ENCODE data around the gene TUBGCP5. TPM values are rescaled to one million over a fixed set of nuclear protein-coding genes. Genes with fewer than 3 reads are reported as not detected.
A peak's percentile ranks its signal among the peaks of the same experiment; 100 is the strongest.

The TUBGCP5 gene
- total and polyA plus RNA-seq, 10 donors: 4.6 to 27.5 (median 18.5) TPM

GRCh38 chr15:22961762-22962161, 77.6 kb downstream of the TUBGCP5 start:
- Histone ChIP-seq H3K9me3 (no peaks in the 10 kb centered on the region), H3K36me3 (peaks cover 0 to 6% (median 0%) of the 10 kb centered on the region in 6 donors), H3K4me3 (no peak overlapping the region), H3K27ac (peak overlapping the region; percentile 13 to 78 (median 59)), H3K4me1 (peaks cover 26 to 77% (median 61%) of the 10 kb centered on the region in 6 donors), H3K27me3 (replicated peaks in 1 of 7) (no peaks in the 10 kb centered on the region)
- TF ChIP-seq POLR2AphosphoS5 (IDR thresholded peaks at IDR 0.05): no peak
- WGBS, 5 donors: 3 to 20% (median 12%) methylated on average over 1 of the region's 1 CpG
- peak; percentile 6 for DNase-seq
- intact Hi-C loops (cut with DNase I; ENCODE audit: low total_unique reads): no loop called here

GRCh38 chr15:22960556-22960955, 78.8 kb downstream of the TUBGCP5 start:
- no peaks in the 10 kb centered on the region for H3K36me3 ChIP-seq
- intact Hi-C loops (cut with DNase I; ENCODE audit: low total_unique reads): no loop called here
- peak; percentile 51 for DNase-seq
- WGBS, 5 donors: 79 to 94% (median 90%) methylated on average over 8 of the region's 8 CpGs
- no peaks in the 10 kb centered on the region for H3K9me3 ChIP-seq
- H3K4me3 ChIP-seq: no peak overlapping the region
- TF ChIP-seq POLR2A (IDR thresholded peaks at IDR 0.05) (no peak), POLR2AphosphoS5 (IDR thresholded peaks at IDR 0.05) (no peak), CTCF (IDR thresholded peaks at IDR 0.05 in 8 of 11, conservative IDR thresholded peaks at IDR 0.05 in 3 of 11) (no peak)
- H3K4me1 ChIP-seq: peaks cover 32 to 89% (median 73%) of the 10 kb centered on the region in 6 donors
- H3K27me3 ChIP-seq (replicated peaks in 1 of 7): no peaks in the 10 kb centered on the region
- H3K27ac ChIP-seq: peak overlapping the region in 6 of 8 donors; percentile 40 to 78 (median 68)

- H3K4me1 ChIP-seq: peaks cover 36 to 93% (median 78%) of the 10 kb centered on the region in 6 donors
- peak; percentile 57 for DNase-seq
- H3K36me3 ChIP-seq: no peaks in the 10 kb centered on the region
- TF ChIP-seq POLR2A (IDR thresholded peaks at IDR 0.05) (no peak), CTCF (IDR thresholded peaks at IDR 0.05 in 8 of 11, conservative IDR thresholded peaks at IDR 0.05 in 3 of 11) (no peak), POLR2AphosphoS5 (IDR thresholded peaks at IDR 0.05) (no peak)
- no peaks in the 10 kb centered on the region for H3K9me3 ChIP-seq
- WGBS, 5 donors: 80 to 91% (median 89%) methylated on average over 8 to 11 of the region's 11 CpGs
- intact Hi-C loops (cut with DNase I; ENCODE audit: low total_unique reads): no loop called here
- H3K4me3 ChIP-seq: no peak overlapping the region
- peak overlapping the region in 6 of 8 donors; percentile 27 to 73 (median 48) for H3K27ac ChIP-seq
- H3K27me3 ChIP-seq (replicated peaks in 1 of 7): no peaks in the 10 kb centered on the region
Measured at GRCh38 chr15:22960126-22960525, 79.2 kb downstream of the TUBGCP5 start.

GRCh38 chr15:22959321-22960101, 79.9 kb downstream of the TUBGCP5 start:
- Histone ChIP-seq H3K36me3 (no peaks in the 10 kb centered on the region), H3K4me1 (peaks cover 39 to 96% (median 81%) of the 10 kb centered on the region in 6 donors), H3K9me3 (no peaks in the 10 kb centered on the region), H3K27me3 (replicated peaks in 1 of 7) (no peaks in the 10 kb centered on the region), H3K4me3 (no peak overlapping the region), H3K27ac (peak overlapping the region in 7 of 8 donors; percentile 20 to 73 (median 40))
- TF ChIP-seq POLR2A (IDR thresholded peaks at IDR 0.05) (no peak), CTCF (IDR thresholded peaks at IDR 0.05 in 8 of 11, conservative IDR thresholded peaks at IDR 0.05 in 3 of 11) (no peak), POLR2AphosphoS5 (IDR thresholded peaks at IDR 0.05) (no peak)
- intact Hi-C loops (cut with DNase I; ENCODE audit: low total_unique reads): no loop called here
- peak; percentile 69 for DNase-seq
- WGBS, 5 donors: 67 to 90% (median 81%) methylated on average over 23 to 33 of the region's 33 CpGs

Measured in spleen (tissue), 11 donors.